GM10847 (cell line): ENCODE data around the gene C6orf47.

Source experiments
- POLR2A ChIP-seq: IDR thresholded peaks from 2 replicates; pipeline ENCODE4 v1.6.1; 2011; ENCODE audit not compliant: insufficient read length; ENCODE audit errors: extremely low read depth

Gene C6orf47

DNA sequence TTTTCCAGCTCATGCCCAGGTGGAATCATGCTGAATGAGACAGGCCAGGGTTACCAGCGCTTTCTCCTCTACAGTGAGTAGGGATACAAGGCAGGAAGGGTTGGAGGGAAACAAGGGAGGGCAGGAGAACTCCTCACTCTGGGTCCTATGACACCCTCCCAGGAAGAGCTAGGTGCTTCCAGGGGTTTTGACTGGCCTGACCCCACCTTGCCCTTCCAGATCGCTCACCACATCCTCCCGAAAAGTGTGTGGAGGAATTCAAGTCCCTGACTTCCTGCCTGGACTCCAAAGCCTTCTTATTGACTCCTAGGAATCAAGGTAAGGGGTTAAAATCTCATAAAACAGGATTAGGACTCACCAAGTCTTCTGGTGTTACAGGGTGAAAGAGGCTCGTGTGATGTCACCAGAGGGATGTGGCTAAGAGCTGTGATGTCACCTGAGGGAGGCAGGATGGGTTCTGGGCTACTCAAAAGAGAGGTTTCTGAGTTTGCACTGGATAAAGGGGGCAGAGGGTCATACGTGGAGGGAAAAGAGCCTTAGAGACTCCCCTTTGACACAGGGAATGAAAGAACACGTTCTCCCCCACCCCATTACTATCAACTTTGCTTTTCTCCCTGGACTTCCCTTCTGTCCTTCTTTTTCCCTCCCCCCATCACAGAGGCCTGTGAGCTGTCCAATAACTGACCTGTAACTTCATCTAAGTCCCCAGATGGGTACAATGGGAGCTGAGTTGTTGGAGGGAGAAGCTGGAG, 3.0 kb downstream of the C6orf47 start:
- TF ChIP-seq POLR2A = no peak

DNA sequence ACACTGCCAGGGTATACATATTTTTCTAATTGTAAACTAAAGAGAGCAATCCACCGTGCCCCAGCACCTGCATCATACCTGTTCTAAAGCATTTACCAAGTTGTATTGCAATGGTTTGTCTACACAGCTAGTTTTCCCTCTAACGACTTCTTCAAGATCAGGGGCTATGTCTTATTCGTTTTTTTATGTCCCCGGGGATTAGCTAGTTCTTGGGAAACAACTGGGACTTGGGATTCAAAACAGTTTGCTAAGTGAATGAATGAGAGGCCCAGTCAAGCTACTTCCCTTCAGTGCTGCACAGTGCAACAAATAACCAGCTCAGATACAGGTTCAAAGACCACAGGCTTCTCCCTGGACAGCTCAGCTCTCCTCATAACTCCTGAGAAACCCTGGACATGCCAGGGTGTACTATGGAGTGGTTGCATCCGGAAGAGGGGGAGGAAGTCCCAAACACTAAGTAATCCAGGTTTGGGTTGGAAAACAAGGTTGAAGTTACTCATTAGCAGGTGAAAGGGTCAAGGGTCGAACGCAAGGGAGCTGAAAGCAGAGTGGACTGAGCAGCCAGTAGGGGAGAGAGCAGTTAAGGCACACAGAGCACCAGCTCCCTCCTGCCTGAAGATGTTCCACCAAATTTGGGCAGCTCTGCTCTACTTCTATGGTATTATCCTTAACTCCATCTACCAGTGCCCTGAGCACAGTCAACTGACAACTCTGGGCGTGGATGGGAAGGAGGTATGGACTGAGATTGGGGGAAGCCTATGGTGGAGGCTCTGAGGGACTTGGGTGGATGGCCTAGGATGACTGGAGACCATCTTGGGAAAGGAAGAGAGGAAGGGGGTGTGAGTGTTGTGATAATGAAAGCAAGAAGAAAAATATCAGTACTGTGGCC, 5.0 kb downstream of the C6orf47 start, which contains the start of gene APOM:
Gene APOM, plus strand, starts transcription at position 546 of the 889 bp plus-strand sequence. Its CDS starts 73 bp downstream, at position 619.
- no peak for TF ChIP-seq POLR2A

DNA sequence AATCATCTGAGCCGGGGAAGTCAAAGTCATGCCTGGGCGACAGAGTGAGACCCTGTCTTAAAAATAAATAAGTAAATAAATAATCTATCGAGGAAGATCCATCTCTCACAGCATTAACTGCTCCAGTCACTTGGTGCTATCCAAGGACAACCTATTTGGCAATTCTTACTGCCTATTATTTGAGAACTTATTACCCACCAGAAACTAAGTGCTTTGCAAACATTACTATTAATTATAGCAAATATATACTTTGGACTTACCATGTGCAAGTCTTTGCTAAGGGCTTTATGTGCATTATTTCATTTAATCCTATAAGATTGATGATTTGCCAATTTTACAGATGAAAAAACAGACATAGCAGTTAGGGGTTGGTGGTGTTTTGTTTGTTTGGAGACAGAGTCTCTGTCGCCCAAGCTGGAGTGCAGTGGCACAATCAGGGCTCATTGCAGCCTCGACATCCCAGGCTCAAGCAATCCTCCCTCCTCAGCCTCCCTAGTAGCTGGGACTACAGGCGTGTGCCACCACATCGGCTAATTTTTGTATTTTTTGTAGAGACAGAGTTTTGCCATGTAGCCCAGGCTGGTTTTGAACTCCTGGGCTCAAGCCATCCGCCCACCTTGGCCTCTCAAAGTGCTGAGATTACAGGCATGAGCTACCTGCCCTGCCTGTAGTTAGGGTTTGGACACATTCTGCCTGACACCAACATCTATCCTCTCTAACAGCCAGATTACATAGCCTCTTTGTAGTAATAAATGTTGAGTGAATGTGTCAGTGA, 5.8 kb downstream of the C6orf47 start:
- no peak for TF ChIP-seq POLR2A

DNA sequence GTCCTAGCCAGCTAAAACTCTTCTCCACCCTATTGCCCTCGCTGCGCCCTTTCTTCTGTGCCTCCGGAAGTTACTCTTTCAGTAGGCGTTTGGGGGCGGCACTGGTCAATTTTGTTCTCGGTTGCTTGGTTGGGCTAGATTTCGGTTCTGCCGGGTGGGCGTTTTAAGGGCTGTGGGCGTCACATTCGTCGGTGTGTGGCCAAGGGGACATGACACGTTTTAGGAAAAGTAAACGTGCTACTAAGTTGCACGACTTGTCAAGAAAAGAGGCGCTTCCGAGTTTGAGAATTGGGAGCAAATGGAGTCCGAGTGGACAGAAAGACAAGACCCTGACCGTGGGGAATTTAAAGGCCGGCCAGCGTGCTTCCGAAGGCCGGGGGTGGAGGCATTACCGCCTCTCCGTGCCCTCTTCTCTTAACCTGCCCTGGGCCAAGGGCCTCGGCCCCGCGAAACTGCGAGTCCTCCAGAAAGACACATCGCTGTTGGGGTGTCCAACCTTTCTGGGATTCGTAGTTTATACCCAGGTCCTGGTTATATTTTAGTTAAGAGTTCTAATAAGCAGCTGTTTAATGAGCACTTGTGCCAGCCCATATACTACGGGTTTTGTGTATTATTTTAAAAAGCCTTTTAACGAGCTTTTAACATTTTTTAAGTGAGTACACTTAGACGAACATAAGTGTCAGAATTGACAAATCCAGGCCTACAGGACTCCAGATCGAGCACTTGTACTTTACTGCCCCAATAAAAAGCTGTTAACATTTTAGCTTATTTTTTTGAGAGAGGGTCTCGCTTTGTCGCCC, 7.5 kb downstream of the C6orf47 start:
- TF ChIP-seq POLR2A = peak; percentile 11

DNA sequence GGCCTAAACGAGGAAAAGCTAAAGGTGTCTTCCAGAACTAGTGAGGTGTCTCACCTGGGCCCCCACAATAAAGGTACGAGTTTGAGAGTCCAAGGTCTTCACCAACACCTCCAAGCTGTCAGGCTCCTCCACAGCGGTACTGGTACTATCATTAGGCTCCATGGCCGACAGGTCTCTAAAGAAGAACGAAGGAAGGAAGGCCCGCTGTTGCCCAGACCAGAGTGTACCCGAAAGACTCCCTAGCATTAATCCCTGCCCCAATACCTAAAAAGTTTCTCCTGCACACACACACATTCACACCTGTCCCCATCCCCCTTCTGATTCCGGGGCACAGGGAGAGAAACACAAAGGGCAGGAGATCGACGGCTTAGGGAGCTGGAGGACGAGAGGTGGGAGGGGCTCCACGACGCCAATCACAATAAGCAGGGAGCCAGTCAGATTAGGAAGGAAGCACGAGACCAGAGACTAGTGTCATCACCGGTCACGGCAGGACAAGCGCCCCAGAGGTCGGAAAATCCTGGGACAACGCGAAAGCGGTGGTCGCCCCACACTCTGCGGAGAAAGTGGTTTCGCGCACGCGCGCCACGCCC, 8.9 kb downstream of the C6orf47 start:
- no peak for TF ChIP-seq POLR2A

DNA sequence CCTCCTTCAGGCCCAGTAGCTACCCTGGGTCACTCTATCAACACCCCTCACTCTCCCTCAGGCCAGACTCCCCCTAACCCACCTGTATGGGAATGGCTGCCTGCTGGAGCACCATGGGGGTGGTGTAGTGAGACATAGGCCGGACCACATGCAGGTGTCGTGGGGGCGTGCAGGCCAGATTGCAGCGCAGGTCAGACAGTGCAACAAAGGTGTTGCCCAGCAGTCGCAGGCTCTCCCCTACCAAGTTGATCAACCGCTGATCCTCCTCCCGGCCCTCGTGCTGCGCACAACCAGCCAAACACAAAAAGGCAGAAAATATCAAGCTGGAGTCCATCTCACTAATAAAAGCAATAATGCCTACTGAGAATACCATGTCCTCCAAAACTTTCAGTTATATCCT, 15.3 kb downstream of the C6orf47 start:
- no peak for TF ChIP-seq POLR2A

DNA sequence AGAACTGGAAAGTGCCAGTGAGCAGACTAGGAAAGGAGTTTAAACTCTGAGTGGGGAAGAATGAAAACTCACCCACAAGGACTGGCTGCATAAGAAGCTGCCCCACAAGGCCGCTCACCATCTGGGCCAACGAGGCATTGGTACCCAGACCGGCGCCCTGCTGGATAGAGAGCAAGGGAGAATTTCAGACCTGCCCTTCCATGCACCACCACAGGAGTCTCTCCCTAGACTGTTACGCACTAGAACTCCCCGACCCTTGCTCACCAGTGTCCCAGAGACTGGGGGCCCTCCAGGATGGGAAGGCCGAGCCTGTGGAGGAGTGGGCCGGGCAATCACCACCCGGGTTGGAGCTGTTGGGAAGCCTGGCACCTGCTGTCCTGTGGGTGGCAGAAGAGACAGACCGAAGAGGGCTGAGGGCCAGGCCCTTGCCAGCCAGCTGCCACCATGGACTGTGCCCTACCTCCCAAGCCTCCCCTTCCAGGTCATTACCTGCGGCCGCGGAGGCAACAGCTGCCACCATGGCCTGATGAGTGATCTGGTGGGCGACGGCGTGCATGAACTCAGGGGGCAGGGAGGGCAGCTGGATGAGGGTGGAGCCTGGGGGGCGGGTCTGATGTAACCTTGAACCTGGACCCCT, 16.6 kb downstream of the C6orf47 start:
- no peak for TF ChIP-seq POLR2A

DNA sequence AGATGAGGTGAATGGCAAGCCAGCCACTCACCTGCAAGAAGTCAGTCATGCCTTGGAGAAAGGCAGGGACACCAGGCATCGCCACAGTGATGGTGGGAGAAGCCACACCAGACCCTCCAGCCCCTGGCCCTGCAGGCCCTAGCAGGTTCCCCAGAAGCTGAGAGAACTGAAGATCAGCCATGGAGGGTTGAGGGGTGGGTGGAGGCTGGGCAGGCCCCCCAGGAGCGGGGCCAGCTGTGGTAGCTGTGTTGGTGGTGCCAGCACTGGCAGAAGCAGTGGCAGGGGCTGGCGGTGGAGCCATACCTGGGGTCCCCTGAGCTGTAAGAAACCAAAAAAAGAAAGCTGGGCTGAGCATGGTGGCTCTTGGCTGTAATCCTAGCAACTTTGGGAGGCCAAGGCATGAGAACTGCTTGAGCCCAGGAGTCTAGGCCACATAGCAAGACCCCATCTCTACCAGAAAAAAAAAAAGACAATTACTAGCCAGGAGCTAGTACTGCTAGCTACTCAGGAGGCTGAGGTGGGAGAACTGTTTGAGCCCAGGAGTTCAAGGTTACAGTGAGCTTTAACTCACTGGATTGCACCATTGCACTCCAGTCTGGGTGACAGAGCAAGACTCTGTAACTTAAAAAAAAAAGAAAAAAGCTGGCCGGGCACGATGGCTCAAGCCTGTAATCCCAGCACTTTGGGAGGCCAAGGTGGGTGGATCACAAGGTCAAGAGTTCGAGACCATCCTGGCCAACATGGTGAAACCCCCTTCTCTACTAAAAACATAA, 17.6 kb downstream of the C6orf47 start:
- no peak for TF ChIP-seq POLR2A

DNA sequence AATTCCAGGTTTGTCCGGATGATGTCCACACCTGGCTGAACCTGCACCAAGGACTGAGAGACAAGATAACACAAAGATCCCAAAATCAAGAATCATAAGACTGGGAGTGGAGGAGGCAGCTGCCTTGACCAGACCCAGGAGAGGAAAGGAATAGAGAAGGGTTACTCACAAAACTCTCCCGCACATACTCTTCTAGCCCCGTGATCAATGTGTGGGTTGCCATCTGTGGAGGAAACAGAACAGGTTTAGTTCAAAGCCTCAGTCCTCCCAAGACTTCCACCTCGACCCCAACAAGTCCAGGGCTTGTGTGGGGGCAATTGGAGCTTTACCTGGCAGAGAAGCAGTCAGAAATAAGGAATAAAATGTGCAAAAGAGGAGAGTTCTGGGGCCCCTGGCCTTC, 19.2 kb downstream of the C6orf47 start:
- TF ChIP-seq POLR2A = no peak

DNA sequence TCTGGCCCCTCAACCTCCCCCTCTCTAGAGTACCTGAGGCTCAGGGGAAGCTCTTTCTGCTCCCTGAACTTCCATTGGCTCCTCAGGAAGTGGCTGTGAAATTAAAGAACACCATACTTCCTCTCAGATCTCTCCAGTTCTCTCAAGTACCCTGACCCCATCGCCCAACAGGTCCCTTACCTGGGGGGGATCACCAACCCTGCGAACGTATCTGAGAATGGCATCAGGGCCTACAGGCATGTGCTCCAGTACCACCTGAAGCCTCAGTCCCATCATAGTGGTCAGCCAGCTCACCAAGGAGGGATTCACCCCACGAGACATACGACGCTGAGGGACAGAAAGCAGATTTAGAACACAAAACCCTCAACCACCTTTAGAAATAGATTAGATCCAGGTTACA, 20.0 kb downstream of the C6orf47 start:
- no peak for TF ChIP-seq POLR2A

DNA sequence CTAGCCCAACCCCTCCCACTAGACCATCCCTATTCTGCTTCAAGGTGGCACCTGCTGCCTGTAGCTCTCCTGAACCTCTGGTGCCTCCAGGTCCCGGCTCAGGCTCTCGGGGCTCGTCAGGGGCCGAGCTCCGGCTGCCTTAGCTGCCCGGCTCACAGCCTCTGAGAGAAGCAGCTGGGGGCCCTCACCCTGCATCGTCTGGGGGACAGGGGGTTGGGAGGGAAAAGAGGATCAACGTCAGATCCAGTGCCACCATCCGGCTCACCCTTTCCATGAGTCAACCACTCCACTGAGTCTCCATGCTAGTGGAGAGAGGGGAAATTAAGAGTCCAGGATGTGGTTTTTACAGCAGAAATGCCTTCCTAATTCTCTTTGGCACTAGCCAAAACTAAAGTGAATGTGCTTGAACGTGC, 21.1 kb downstream of the C6orf47 start:
- TF ChIP-seq POLR2A = no peak

DNA sequence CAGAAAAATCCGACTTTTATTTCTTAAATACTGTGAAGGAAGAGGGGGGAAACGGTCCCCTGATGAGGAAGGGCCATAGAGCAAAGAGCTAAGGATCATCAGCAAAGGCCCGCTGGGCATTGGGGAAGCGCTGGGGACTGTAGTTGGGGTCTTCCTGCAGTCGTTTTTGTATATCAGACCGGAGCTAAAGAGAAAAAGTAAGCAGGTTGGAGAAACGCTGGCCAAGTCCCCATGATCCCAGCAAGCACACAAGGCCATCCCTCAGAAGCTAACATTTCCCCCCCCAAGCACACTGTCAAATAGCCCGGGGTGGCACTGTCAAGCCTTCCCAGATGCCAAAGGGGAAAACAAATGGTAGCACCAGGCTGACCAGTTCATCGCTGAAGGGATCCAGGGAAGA, 21.5 kb downstream of the C6orf47 start:
- no peak for TF ChIP-seq POLR2A

DNA sequence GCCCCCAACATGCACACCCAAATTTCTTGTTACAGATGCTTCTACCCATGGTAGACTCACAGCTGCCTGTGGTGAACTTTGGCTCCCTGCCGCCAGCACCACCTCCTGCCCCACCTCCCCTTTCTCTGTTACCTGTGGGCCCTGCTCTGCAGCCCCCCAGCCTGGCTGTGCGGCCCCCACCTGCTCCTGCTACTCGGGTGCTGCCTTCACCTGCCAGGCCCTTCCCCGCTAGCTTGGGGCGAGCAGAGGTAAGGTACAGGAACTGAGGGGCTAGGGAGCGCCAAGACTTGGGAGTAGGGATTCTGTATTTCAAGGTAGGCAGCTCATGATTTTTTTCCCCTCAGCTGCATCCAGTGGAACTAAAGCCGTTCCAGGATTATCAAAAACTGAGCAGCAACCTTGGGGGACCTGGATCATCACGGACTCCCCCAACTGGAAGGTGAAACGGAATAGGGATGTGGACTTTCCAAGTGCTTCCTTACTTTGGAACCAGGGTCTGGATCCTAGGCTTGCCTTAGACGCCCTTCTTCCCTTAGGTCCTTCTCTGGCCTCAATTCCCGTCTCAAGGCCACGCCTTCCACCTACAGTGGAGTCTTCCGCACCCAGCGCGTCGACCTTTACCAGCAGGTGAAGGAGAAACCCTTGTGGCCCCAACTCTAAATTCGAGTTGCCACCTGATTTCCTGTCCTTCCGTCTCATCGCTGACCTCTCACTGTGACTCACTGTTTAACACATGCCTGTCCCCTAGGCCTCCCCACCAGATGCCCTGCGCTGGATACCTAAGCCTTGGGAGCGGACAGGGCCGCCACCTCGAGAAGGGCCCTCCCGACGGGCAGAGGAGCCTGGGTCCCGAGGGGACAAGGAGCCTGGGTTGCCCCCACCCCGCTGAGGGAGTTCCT, 23.6 kb downstream of the C6orf47 start:
- no peak for TF ChIP-seq POLR2A
